K562 (cell line): ENCODE results near the gene NYNRIN. TPM values are rescaled to one million over a fixed set of nuclear protein-coding genes. Genes with fewer than 3 reads are reported as not detected.

Experiments
- ATAC-seq: fragments of 200-7000 bp; cut with Tn5 transposase; 3 replicates; pipeline ENCODE4 v1.9.1; 2020; ENCODE audit warnings: moderate library complexity
- BruUV-seq: library from RNA; stranded (reverse); fragments of 400-500 nt; replicated peaks from 2 replicates; lab custom pipeline; 2021; lab: Mats Ljungman, UMichigan
- CTCF ChIA-PET: fragments of 300-600 bp; formaldehyde crosslinking; extraction: SDS; loops from one replicate; lab custom pipeline; 2021; ENCODE audit warnings: low intra/inter-chr PET ratio; lab: Yijun Ruan, JAX
- POLR2A ChIA-PET: fragments of 300-600, 350-650 bp; sonication (Branson Sonifier 250); formaldehyde crosslinking; extraction: SDS; loops from one replicate; lab custom pipeline; 2021; ENCODE audit warnings: antibody characterized with exemption, inconsistent platforms; lab: Yijun Ruan, JAX
- DNase-seq, 4 experiments: peaks; one replicate each; pipeline versions ENCODE4 v3.0.0 to v3.0.0-alpha.2; 2011 to 2018; ENCODE audit warnings: low spot score in 3 of 4, mixed read lengths in 3 of 4; ENCODE audit errors: extremely low read depth in 1 of 4
- FAIRE-seq: peaks from 2 replicates; lab custom pipeline; 2011; peaks lifted over from hg19 to GRCh38; lab: Jason Lieb, UNC
- H2AFZ ChIP-seq: 2 replicates; pipeline ENCODE4 v1.6.0; 2011; ENCODE audit warnings: low read depth, low read length, control low read depth, inconsistent platforms
- H3K27ac ChIP-seq: fragments of 200-600 bp; 3 replicates; pipeline ENCODE4 v1.8.0; 2011; ENCODE audit warnings: low read depth, mild to moderate bottlenecking, control low read depth, inconsistent platforms, low read length, moderate library complexity, mixed read lengths; ENCODE audit errors: extremely low read depth
- H3K27me3 ChIP-seq, 2 experiments: fragments of 300-600 bp in 1 of 2; 2 replicates in 1 of 2; 3 replicates in 1 of 2; pipeline versions ENCODE4 v1.6.0 to v1.8.0; 2011; ENCODE audit warnings: inconsistent platforms in 2 of 2, low read length in 2 of 2, mild to moderate bottlenecking in 1 of 2, mixed read lengths in 1 of 2, moderate library complexity in 1 of 2; ENCODE audit not compliant: control insufficient read depth in 2 of 2, insufficient read depth in 2 of 2
- H3K36me3 ChIP-seq: fragments of 300-600 bp; 3 replicates; pipeline ENCODE4 v1.8.0; 2011; ENCODE audit warnings: mild to moderate bottlenecking, low read length, inconsistent platforms; ENCODE audit not compliant: control insufficient read depth, insufficient read depth
- H3K4me1 ChIP-seq, 2 experiments: fragments of 200-600 bp in 1 of 2; replicated peaks in 1 of 2; 2 replicates in 1 of 2; 3 replicates in 1 of 2; pipeline versions ENCODE4 v1.5.1 to v1.8.0; 2011; ENCODE audit warnings: inconsistent platforms in 2 of 2, low read length in 2 of 2, mild to moderate bottlenecking in 1 of 2, mixed read lengths in 1 of 2, moderate library complexity in 1 of 2; ENCODE audit not compliant: control insufficient read depth in 2 of 2, insufficient read depth in 2 of 2
- H3K4me2 ChIP-seq: 2 replicates; pipeline ENCODE4 v1.6.1; 2011; ENCODE audit warnings: low read length, control low read depth, inconsistent platforms, mixed read lengths; ENCODE audit not compliant: insufficient read depth
- H3K4me3 ChIP-seq: fragments of 200-600 bp; sonication (generic), shearing (Covaris generic); 2 replicates; pipeline ENCODE4 v1.5.1; 2016; ENCODE audit warnings: control low read depth, inconsistent platforms
- H3K79me2 ChIP-seq: fragments of 200-600 bp; 3 replicates; pipeline ENCODE4 v1.8.0; 2011; ENCODE audit warnings: low read length, inconsistent platforms; ENCODE audit not compliant: control insufficient read depth, insufficient read depth
- H3K9ac ChIP-seq, 2 experiments: 2 replicates each; pipeline versions ENCODE4 v1.6.0 to v1.6.1; 2011; ENCODE audit warnings: low read depth in 2 of 2, low read length in 2 of 2, control low read depth in 1 of 2, inconsistent platforms in 1 of 2, mild to moderate bottlenecking in 1 of 2, mixed read lengths in 1 of 2; ENCODE audit not compliant: insufficient read depth in 1 of 2
- H3K9me1 ChIP-seq: one replicate; pipeline ENCODE4 v1.6.0; 2011; ENCODE audit warnings: inconsistent platforms, mild to moderate bottlenecking, low read length, moderate library complexity; ENCODE audit not compliant: control insufficient read depth, insufficient read depth
- H3K9me3 ChIP-seq: replicated peaks from 2 replicates; pipeline ENCODE4 v1.5.1; 2011; ENCODE audit warnings: low read depth, low read length, inconsistent platforms; ENCODE audit not compliant: control insufficient read depth, insufficient read depth
- H4K20me1 ChIP-seq: replicated peaks from 2 replicates; pipeline ENCODE4 v1.6.1; 2011; ENCODE audit warnings: low read length, inconsistent platforms, mixed read lengths; ENCODE audit not compliant: control insufficient read depth, insufficient read depth
- HIVEP1 ChIP-seq: fragments of 250-450 bp; sonication (Bioruptor Pico); IDR thresholded peaks from 2 replicates; pipeline ENCODE4 v1.4.0; 2020; ENCODE audit warnings: mild to moderate bottlenecking
- KLF1 ChIP-seq: fragments of 450-650 bp; IDR thresholded peaks from 2 replicates; pipeline ENCODE4 v1.6.1; 2016; ENCODE audit warnings: missing genetic modification characterization, missing compliant biosample characterization
- MAFG ChIP-seq: fragments of 450-650 bp; conservative IDR thresholded peaks from 2 replicates; pipeline ENCODE4 v1.6.1; 2016; ENCODE audit warnings: missing genetic modification characterization, missing compliant biosample characterization
- RBM39 ChIP-seq: fragments of 200-400 bp; formaldehyde crosslinking; optimal IDR thresholded peaks from 2 replicates; pipeline ENCODE3; 2018; ENCODE audit warnings: low read depth, low read length
- REST ChIP-seq, 2 experiments: fragments of 450-650 bp; formaldehyde crosslinking in 1 of 2; IDR thresholded peaks; 2 replicates each; pipeline versions ENCODE4 v1.4.0 to v1.6.1; 2014 to 2020; ENCODE audit warnings: mild to moderate bottlenecking in 2 of 2, borderline replicate concordance in 1 of 2, low read depth in 1 of 2
- SNRNP70 ChIP-seq: fragments of 200-400 bp; formaldehyde crosslinking; optimal IDR thresholded peaks from 2 replicates; pipeline ENCODE3; 2017; ENCODE audit warnings: low read depth, low read length
- STAG1 ChIP-seq: sonication (generic); formaldehyde crosslinking; IDR thresholded peaks from 2 replicates; pipeline ENCODE4 v1.5.0; 2020; ENCODE audit warnings: missing genetic modification reagents, borderline replicate concordance
- U2AF2 ChIP-seq: fragments of 200-400 bp; formaldehyde crosslinking; optimal IDR thresholded peaks from 2 replicates; pipeline ENCODE3; 2017; ENCODE audit warnings: low read depth, mild to moderate bottlenecking, low read length
- ZNF445 ChIP-seq: fragments of 250-450 bp; sonication (Bioruptor Pico); IDR thresholded peaks from 2 replicates; pipeline ENCODE4 v1.4.0; 2020; ENCODE audit warnings: low read depth, mild to moderate bottlenecking, moderate library complexity
- ZNF79 ChIP-seq: fragments of 250-450 bp; sonication (Bioruptor Pico); IDR thresholded peaks from 2 replicates; pipeline ENCODE4 v1.4.0; 2020; ENCODE audit warnings: low read depth, mild to moderate bottlenecking, moderate library complexity
- WGBS: fragments of 100-300 bp; shearing (Covaris generic); methylation state at CpG from one replicate; pipeline ENCODE4 v1.1.6; 2016; ENCODE audit warnings: low coverage, mixed read lengths; ENCODE audit not compliant: insufficient coverage; ENCODE audit errors: missing lambda C conversion rate; 5-methylcytosine and 5-hydroxymethylcytosine counted together
- in situ Hi-C: fragments of 300-500 bp; cut with MboI; formaldehyde crosslinking; loops from 4 replicates; pipeline ENCODE4 v1.15.0; 2018; ENCODE audit warnings: inconsistent platforms, mixed read lengths
- intact Hi-C: fragments of 100-400 bp; cut with micrococcal nuclease; formaldehyde crosslinking; loops from 2 replicates; pipeline ENCODE4 v1.14.2; 2022
- polyA plus RNA-seq, 8 experiments: library from polyadenylated mRNA; depleted of rRNA in 4 of 8; stranded (reverse) in 5 of 8; unstranded in 3 of 8; fragments of >200 nt; fragmentation: Nextera tagmentation in 2 of 8; fragmentation: Illumina TruSeq in 1 of 8; extraction: Ambion mirVana in 2 of 8; extraction: Trizol in 1 of 8; gene quantifications; 2 replicates each; pipeline versions ENCODE4 v1.2.1 to v1.2.3, GENCODE V29; 2011 to 2014; ENCODE audit warnings: inconsistent platforms in 1 of 8, missing spikeins in 1 of 8
- total RNA-seq, 7 experiments: library from RNA; depleted of rRNA in 6 of 7; stranded (reverse); fragments of >200 nt in 6 of 7; fragmentation: Illumina TruSeq in 2 of 7; extraction: Trizol in 2 of 7; gene quantifications; 2 replicates each; pipeline versions ENCODE4 v1.2.1 to v1.2.3, GENCODE V29; 2011 to 2021; ENCODE audit warnings: low replicate concordance in 1 of 7
- TF ChIP-seq, protein P1 (sequence below), 2 experiments: IDR thresholded peaks; 2 replicates each; pipeline ENCODE4 v1.6.1; 2012; ENCODE audit warnings: improper control_type of control experiment in 2 of 2, low read depth in 2 of 2, low read length in 2 of 2, borderline replicate concordance in 1 of 2

NYNRIN gene
- total and polyA plus RNA-seq, 9 of the 15 experiments (the other 6 are each of a cell fraction or from before 2014, with no cell fraction given) = 0.04 to 1.2 (median 0.28) TPM

DNA sequence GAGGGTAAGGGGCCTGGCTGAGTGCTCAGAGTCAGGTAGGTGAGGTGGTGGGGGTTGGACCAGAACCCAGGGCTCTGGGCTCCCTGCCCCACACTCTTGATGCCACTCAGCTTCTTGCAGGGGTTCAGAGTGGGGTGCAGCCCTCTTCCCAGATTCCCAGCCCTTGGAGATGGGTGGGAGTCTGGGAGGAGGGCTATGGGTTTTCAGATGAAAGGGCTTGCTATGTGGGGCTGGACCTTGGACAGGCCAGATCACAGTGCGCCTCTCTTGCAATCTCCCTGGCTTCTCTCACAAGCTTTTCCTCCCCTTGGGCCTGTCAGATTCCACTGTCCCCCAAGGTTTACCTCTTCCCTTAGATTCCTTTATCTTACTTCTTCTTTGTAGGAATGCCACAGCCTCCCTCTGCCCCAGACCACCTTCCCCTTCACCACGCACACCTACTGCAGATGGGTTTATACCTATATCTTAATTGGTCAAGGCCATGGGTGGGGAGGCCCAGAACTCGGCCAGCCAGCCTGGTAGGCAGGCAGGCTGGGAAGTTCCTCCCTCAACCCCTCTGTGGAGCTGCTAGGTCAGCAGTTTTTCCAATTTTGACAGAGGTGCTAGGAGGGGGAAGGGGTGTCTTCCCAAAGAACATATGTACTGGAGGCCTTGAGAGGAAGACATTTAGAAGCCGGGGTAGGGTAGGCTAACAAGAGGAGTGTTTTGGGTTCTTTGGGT, 1.4 kb downstream of the NYNRIN start:
- Histone ChIP-seq H3K9me3 (no peaks in the 10 kb centered on the region), H3K9ac (no peak overlapping the region), H4K20me1 (no peaks in the 10 kb centered on the region), H3K79me2 (no peaks in the 10 kb centered on the region), H3K36me3 (no peaks in the 10 kb centered on the region; the same call in 2 of the 3 replicates), H3K4me1 (peaks cover 0 to 8% of the 10 kb centered on the region in 2 experiments; a peak in 4 of 5 replicates), H2AFZ (no peak overlapping the region), H3K4me3 (no peak overlapping the region), H3K4me2 (no peak overlapping the region), H3K27ac (no peak overlapping the region), H3K27me3 (no peaks in the 10 kb centered on the region), H3K9me1 (no peaks in the 10 kb centered on the region)
- no peak for FAIRE-seq
- ATAC-seq = no peak
- 25% methylated on average over 2 of the region's 4 CpGs for WGBS
- ChIA-PET CTCF (no interaction called here), POLR2A (interaction anchor here (0.5 to 1.2 kb wide), 3 partner anchors 12 to 225 kb away, joined by 3 to 4 read pairs (median 3); no protein-coding TSS in a partner anchor)
- in situ Hi-C loops (no loop called here), intact Hi-C loops (no loop called here)
- DNase-seq = no peak
- BruUV-seq = no TSS peak
- TF ChIP-seq, protein P1, sequence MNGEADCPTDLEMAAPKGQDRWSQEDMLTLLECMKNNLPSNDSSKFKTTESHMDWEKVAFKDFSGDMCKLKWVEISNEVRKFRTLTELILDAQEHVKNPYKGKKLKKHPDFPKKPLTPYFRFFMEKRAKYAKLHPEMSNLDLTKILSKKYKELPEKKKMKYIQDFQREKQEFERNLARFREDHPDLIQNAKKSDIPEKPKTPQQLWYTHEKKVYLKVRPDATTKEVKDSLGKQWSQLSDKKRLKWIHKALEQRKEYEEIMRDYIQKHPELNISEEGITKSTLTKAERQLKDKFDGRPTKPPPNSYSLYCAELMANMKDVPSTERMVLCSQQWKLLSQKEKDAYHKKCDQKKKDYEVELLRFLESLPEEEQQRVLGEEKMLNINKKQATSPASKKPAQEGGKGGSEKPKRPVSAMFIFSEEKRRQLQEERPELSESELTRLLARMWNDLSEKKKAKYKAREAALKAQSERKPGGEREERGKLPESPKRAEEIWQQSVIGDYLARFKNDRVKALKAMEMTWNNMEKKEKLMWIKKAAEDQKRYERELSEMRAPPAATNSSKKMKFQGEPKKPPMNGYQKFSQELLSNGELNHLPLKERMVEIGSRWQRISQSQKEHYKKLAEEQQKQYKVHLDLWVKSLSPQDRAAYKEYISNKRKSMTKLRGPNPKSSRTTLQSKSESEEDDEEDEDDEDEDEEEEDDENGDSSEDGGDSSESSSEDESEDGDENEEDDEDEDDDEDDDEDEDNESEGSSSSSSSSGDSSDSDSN (IDR thresholded peaks at IDR 0.05; ENCODE audit: borderline replicate concordance in 1 of 2, low read depth in 2 of 2, low read length in 2 of 2) = no peak
- TF ChIP-seq ZNF445 (CRISPR knock-in tag) = no peak
- no peak for TF ChIP-seq KLF1 (tag)
- no peak for TF ChIP-seq HIVEP1 (CRISPR knock-in tag)
- TF ChIP-seq REST (IDR thresholded peaks at IDR 0.05; ENCODE audit: borderline replicate concordance) = no peak
- no peak for TF ChIP-seq REST (CRISPR knock-in tag; IDR thresholded peaks at IDR 0.05; ENCODE audit: low read depth)
- no peak for TF ChIP-seq U2AF2
- no peak for TF ChIP-seq STAG1 (CRISPR knock-in tag)
- TF ChIP-seq ZNF79 = no peak
- TF ChIP-seq RBM39 = no peak
- no peak for TF ChIP-seq SNRNP70
- peak; percentile 45; the same call in 1 of the 2 replicates for TF ChIP-seq MAFG
